ENCODE measurements around the gene TMEM109.
"Not testable (repeated sequence)": the region's sequence is repeated elsewhere in the genome, so short reads cannot be mapped to it uniquely, and the experiment has no call there.

TMEM109 gene

GRCh38 chr11:60879104-60879503, 34.9 kb upstream of the TMEM109 start:
- DNase-seq: no peak

GRCh38 chr11:60879971-60880588, 33.9 kb upstream of the TMEM109 start:
- DNase-seq: no peak

- peak in 1 of 2 experiments; percentile 10 for DNase-seq
These were observed 33.2 kb upstream of the TMEM109 start for GRCh38 chr11:60880643-60881282.

- peak; percentile 24 to 29 for DNase-seq
These were observed 26.4 kb upstream of the TMEM109 start for GRCh38 chr11:60887556-60887955.

- no peak for DNase-seq
These were observed 24.1 kb upstream of the TMEM109 start for GRCh38 chr11:60889869-60890311.

GRCh38 chr11:60890696-60891095, 23.3 kb upstream of the TMEM109 start:
- DNase-seq: no peak

- no peak for DNase-seq
These were observed 22.7 kb upstream of the TMEM109 start for GRCh38 chr11:60891103-60891741.

- no peak for DNase-seq
These were observed 18.3 kb upstream of the TMEM109 start for GRCh38 chr11:60895687-60896086.

- DNase-seq: no peak
These were observed 16.5 kb upstream of the TMEM109 start for GRCh38 chr11:60897496-60897895.

- DNase-seq: peak; percentile 13 to 42
These were observed 14.7 kb upstream of the TMEM109 start for GRCh38 chr11:60899046-60899936.

GRCh38 chr11:60899977-60900376, 14.0 kb upstream of the TMEM109 start:
- DNase-seq: no peak

GRCh38 chr11:60900673-60901404, 13.1 kb upstream of the TMEM109 start:
- no peak for DNase-seq

GRCh38 chr11:60902625-60903024, 11.3 kb upstream of the TMEM109 start:
- no peak for DNase-seq

- no peak for DNase-seq
These were observed 8.9 kb upstream of the TMEM109 start for GRCh38 chr11:60905047-60905446.

- DNase-seq: no peak
These were observed 8.3 kb upstream of the TMEM109 start for GRCh38 chr11:60905551-60906113.

- peak; percentile 95 to 98 for DNase-seq
These were observed 7.6 kb upstream of the TMEM109 start, which contains the start of gene PRPF19 for GRCh38 chr11:60906132-60906972. TSS of gene PRPF19 (minus strand) at chr11:60906585. CDS start at chr11:60906382, 203 bp downstream.

GRCh38 chr11:60908803-60909202, 5.2 kb upstream of the TMEM109 start:
- no peak for DNase-seq

- DNase-seq: not testable (repeated sequence)
These were observed 4.2 kb upstream of the TMEM109 start for GRCh38 chr11:60909680-60910280.

- no peak for DNase-seq
These were observed 3.7 kb upstream of the TMEM109 start for GRCh38 chr11:60910281-60910687.

- DNase-seq: no peak
These were observed 3.1 kb upstream of the TMEM109 start for GRCh38 chr11:60910711-60911380.

All from NCI-H1930 (cell line).